Lower leg skin (tissue), 3 donors: ENCODE measurements around the gene NUP85.

Source experiments
- POLR2A ChIP-seq, 2 donors: fragments of 450-650 bp; IDR thresholded peaks; one replicate each; pipeline ENCODE4 v1.6.1; 2016 to 2017; ENCODE audit warnings: antibody characterized with exemption in 2 of 2, mild to moderate bottlenecking in 1 of 2, moderate library complexity in 1 of 2
- TF ChIP-seq, protein P1 (sequence below), 3 donors: fragments of 450-650 bp; IDR thresholded peaks; one replicate each; pipeline ENCODE4 v1.5.1; 2016; ENCODE audit warnings: antibody characterized with exemption in 3 of 3, mild to moderate bottlenecking in 3 of 3, moderate library complexity in 2 of 3

GRCh38 chr17:75218131-75218530 is 12.7 kb downstream of the NUP85 start:
- TF ChIP-seq, protein P1, sequence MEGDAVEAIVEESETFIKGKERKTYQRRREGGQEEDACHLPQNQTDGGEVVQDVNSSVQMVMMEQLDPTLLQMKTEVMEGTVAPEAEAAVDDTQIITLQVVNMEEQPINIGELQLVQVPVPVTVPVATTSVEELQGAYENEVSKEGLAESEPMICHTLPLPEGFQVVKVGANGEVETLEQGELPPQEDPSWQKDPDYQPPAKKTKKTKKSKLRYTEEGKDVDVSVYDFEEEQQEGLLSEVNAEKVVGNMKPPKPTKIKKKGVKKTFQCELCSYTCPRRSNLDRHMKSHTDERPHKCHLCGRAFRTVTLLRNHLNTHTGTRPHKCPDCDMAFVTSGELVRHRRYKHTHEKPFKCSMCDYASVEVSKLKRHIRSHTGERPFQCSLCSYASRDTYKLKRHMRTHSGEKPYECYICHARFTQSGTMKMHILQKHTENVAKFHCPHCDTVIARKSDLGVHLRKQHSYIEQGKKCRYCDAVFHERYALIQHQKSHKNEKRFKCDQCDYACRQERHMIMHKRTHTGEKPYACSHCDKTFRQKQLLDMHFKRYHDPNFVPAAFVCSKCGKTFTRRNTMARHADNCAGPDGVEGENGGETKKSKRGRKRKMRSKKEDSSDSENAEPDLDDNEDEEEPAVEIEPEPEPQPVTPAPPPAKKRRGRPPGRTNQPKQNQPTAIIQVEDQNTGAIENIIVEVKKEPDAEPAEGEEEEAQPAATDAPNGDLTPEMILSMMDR (IDR thresholded peaks at IDR 0.05), result no peak
- TF ChIP-seq POLR2A (IDR thresholded peaks at IDR 0.05), result no peak
